NCI-H187 treated with DMSO at 0.1 percent for 48 hours (cell line): ENCODE measurements around the gene ZNF407.

Source experiments
- DNase-seq: peaks from one replicate; lab custom pipeline; 2025; lab: John Stamatoyannopoulos, UW

Gene ZNF407

GRCh38 chr18:74876630-74877243 is 279.1 kb downstream of the ZNF407 start:
- no peak for DNase-seq

- no peak for DNase-seq
These were observed 280.6 kb downstream of the ZNF407 start for GRCh38 chr18:74878267-74878666.

- DNase-seq = no peak
These were observed 283.1 kb downstream of the ZNF407 start for GRCh38 chr18:74880706-74881278.

- DNase-seq = no peak
These were observed 294.5 kb downstream of the ZNF407 start for GRCh38 chr18:74892066-74892627.

GRCh38 chr18:74895686-74896085 is 298.0 kb downstream of the ZNF407 start:
- DNase-seq = no peak

- no peak for DNase-seq
These were observed 298.8 kb downstream of the ZNF407 start for GRCh38 chr18:74896390-74896991.

GRCh38 chr18:74897971-74898657 is 300.4 kb downstream of the ZNF407 start:
- DNase-seq = no peak

GRCh38 chr18:74898965-74899364 is 301.3 kb downstream of the ZNF407 start:
- DNase-seq = no peak

- no peak for DNase-seq
These were observed 301.9 kb downstream of the ZNF407 start for GRCh38 chr18:74899554-74899953.

- no peak for DNase-seq
These were observed 303.9 kb downstream of the ZNF407 start for GRCh38 chr18:74901362-74902146.

- no peak for DNase-seq
These were observed 304.4 kb downstream of the ZNF407 start for GRCh38 chr18:74902147-74902455.

GRCh38 chr18:74905247-74905646 is 307.6 kb downstream of the ZNF407 start:
- DNase-seq = no peak

- DNase-seq = no peak
These were observed 308.5 kb downstream of the ZNF407 start for GRCh38 chr18:74906184-74906583.

GRCh38 chr18:74914052-74914591 is 316.5 kb downstream of the ZNF407 start:
- no peak for DNase-seq

- no peak for DNase-seq
These were observed 317.0 kb downstream of the ZNF407 start for GRCh38 chr18:74914648-74915047.

- no peak for DNase-seq
These were observed 319.2 kb downstream of the ZNF407 start for GRCh38 chr18:74916773-74917393.

GRCh38 chr18:74918276-74918790 is 320.7 kb downstream of the ZNF407 start:
- DNase-seq = no peak

GRCh38 chr18:74921057-74921820 is 323.6 kb downstream of the ZNF407 start:
- no peak for DNase-seq

GRCh38 chr18:74926051-74926450 is 328.4 kb downstream of the ZNF407 start:
- DNase-seq = no peak

GRCh38 chr18:74928194-74928968 is 330.7 kb downstream of the ZNF407 start:
- DNase-seq = no peak
